OCI-LY7 (cell line): Measurements from ENCODE around the gene TENT5C.

Experiments
- EZH2phosphoT487 ChIP-seq: fragments of 200-600 bp; sonication (generic); IDR thresholded peaks from 2 replicates; pipeline ENCODE4 v1.6.1; 2018; ENCODE audit warnings: low read depth, borderline replicate concordance, mild to moderate bottlenecking, mixed run types, antibody characterized with exemption, low read length, moderate library complexity, mixed read lengths
- TF ChIP-seq, protein P1 (sequence below): fragments of 200-600 bp; sonication (generic); conservative IDR thresholded peaks from 2 replicates; pipeline ENCODE4 v1.5.1; 2014; ENCODE audit warnings: mild to moderate bottlenecking, antibody characterized with exemption, low read length, moderate library complexity, mixed read lengths

GRCh38 chr1:117671781-117672501 lies 66.1 kb downstream of the TENT5C start:
- TF ChIP-seq, protein P1, sequence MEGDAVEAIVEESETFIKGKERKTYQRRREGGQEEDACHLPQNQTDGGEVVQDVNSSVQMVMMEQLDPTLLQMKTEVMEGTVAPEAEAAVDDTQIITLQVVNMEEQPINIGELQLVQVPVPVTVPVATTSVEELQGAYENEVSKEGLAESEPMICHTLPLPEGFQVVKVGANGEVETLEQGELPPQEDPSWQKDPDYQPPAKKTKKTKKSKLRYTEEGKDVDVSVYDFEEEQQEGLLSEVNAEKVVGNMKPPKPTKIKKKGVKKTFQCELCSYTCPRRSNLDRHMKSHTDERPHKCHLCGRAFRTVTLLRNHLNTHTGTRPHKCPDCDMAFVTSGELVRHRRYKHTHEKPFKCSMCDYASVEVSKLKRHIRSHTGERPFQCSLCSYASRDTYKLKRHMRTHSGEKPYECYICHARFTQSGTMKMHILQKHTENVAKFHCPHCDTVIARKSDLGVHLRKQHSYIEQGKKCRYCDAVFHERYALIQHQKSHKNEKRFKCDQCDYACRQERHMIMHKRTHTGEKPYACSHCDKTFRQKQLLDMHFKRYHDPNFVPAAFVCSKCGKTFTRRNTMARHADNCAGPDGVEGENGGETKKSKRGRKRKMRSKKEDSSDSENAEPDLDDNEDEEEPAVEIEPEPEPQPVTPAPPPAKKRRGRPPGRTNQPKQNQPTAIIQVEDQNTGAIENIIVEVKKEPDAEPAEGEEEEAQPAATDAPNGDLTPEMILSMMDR: no peak
- no peak for TF ChIP-seq EZH2phosphoT487
